Dermis microvascular lymphatic vessel endothelial cell (primary cell): ENCODE measurements around the gene GFPT1. TPM values are rescaled to one million over a fixed set of nuclear protein-coding genes. Genes with fewer than 3 reads are reported as not detected.

ENCODE experiments used
- DNase-seq, 2 donors: peaks; one replicate each; pipeline versions ENCODE4 v3.0.0 to v3.0.0-alpha.2; 2010; ENCODE audit warnings: low read depth in 2 of 2
- total RNA-seq: library from RNA; depleted of rRNA; stranded (reverse); fragments of >200 nt; gene quantifications from 2 replicates; pipeline ENCODE4 v1.2.1, GENCODE V29; 2014

GFPT1 gene
- total RNA-seq, 1 donor from 2014 or later, result 19.3 TPM

GRCh38 chr2:69316550-69316949 is 70.5 kb downstream of the GFPT1 start:
- DNase-seq, result no peak

- no peak for DNase-seq
These were observed 71.8 kb downstream of the GFPT1 start for GRCh38 chr2:69315160-69315761.

- DNase-seq, result no peak
These were observed 76.0 kb downstream of the GFPT1 start for GRCh38 chr2:69311024-69311416.

- DNase-seq, result no peak
These were observed 76.7 kb downstream of the GFPT1 start for GRCh38 chr2:69310111-69311023.

GRCh38 chr2:69309351-69310110 is 77.5 kb downstream of the GFPT1 start:
- DNase-seq, result peak; percentile 40 to 74

GRCh38 chr2:69308338-69308737 is 78.7 kb downstream of the GFPT1 start:
- DNase-seq, result no peak

GRCh38 chr2:69307579-69308064 is 79.4 kb downstream of the GFPT1 start:
- no peak for DNase-seq

- DNase-seq, result peak; percentile 38 to 83
These were observed 80.0 kb downstream of the GFPT1 start for GRCh38 chr2:69306822-69307578.

- peak in 1 of 2 donors; percentile 26 for DNase-seq
These were observed 80.6 kb downstream of the GFPT1 start for GRCh38 chr2:69306393-69306821.

GRCh38 chr2:69305712-69306392 is 81.2 kb downstream of the GFPT1 start:
- no peak for DNase-seq

GRCh38 chr2:69305166-69305565 is 81.9 kb downstream of the GFPT1 start:
- DNase-seq, result no peak

GRCh38 chr2:69304656-69305055 is 82.4 kb downstream of the GFPT1 start:
- DNase-seq, result no peak

GRCh38 chr2:69300650-69301049 is 86.4 kb downstream of the GFPT1 start:
- no peak for DNase-seq

- DNase-seq, result peak in 1 of 2 donors; percentile 80
These were observed 87.1 kb downstream of the GFPT1 start for GRCh38 chr2:69299772-69300516.

GRCh38 chr2:69298862-69299261 is 88.2 kb downstream of the GFPT1 start:
- peak in 1 of 2 donors; percentile 49 for DNase-seq

GRCh38 chr2:69298261-69298660 is 88.8 kb downstream of the GFPT1 start:
- DNase-seq, result peak in 1 of 2 donors; percentile 53

GRCh38 chr2:69297216-69297615 is 89.8 kb downstream of the GFPT1 start:
- no peak for DNase-seq

GRCh38 chr2:69296421-69296820 is 90.6 kb downstream of the GFPT1 start:
- no peak for DNase-seq

- DNase-seq, result no peak
These were observed 94.8 kb downstream of the GFPT1 start for GRCh38 chr2:69292256-69292655.

- DNase-seq, result no peak
These were observed 95.3 kb downstream of the GFPT1 start for GRCh38 chr2:69291721-69292120.
